ENCODE results near the gene CST7. TPM values are rescaled to one million over a fixed set of nuclear protein-coding genes. Genes with fewer than 3 reads are reported as not detected.

The CST7 gene
- total RNA-seq, 1 donor from 2014 or later = not detected

DNA sequence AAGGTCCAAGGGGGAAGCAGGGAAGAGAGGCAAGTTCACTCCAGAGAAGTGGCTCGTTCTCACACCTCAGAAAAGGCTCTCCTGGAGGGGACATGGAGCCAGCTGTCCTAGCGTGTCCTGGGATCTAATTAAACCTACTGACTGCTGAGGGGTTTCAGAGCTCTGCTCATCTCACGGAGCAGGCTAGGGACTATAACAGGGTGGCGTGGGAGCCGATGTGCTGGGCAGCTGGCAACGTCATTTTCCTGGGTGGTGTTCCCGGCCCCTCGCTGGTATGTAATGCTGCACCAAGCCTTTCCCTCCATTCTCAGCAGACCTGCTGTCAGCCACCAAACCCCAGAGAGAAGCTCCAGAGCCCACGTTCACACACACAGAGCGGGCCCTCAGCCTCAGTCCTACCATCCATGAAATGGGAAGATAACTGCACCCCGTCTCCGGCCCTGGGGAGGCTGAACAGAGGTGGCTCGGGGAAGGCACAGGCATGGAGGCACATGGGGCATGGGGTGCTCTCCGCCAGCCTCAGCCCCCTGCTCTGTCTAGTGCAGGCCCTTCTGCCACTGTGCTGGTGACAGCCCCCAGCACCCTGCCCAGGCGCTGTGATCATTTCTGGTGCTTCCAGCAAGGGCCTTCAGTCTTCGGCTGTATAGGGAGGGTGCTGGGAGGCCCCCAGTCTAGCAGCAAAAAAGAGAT lies 1.9 kb downstream of the CST7 start:
- DNase-seq (ENCODE audit: low read depth in 2 of 2) = no peak

DNA sequence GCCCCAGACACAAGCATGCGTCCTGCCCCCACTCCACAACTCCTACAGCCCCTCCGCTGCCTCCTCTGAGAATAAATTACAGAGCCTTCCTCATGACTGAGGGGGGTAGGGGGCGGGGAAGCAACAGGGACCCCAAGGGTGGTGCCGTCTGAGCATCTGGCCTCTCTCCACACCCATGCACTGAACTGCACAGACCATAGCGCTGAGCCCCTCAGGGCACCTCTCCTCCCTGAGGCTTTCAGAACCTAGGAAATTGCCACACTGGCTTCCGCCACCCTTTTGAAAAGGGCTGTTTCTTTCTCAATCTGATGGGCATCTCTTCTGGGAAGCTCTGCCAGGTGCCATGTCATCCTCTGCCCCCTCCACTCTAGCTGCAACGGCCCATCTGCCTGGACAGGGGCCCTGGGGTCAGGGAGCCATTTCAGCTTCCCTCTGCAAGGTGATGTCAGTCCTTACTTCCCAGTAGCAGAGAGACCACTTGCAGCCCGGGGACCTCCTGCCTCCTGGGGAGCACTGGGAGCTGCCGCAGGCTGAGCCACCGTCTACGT lies 2.5 kb downstream of the CST7 start:
- no peak for DNase-seq (ENCODE audit: low read depth in 2 of 2)

DNA sequence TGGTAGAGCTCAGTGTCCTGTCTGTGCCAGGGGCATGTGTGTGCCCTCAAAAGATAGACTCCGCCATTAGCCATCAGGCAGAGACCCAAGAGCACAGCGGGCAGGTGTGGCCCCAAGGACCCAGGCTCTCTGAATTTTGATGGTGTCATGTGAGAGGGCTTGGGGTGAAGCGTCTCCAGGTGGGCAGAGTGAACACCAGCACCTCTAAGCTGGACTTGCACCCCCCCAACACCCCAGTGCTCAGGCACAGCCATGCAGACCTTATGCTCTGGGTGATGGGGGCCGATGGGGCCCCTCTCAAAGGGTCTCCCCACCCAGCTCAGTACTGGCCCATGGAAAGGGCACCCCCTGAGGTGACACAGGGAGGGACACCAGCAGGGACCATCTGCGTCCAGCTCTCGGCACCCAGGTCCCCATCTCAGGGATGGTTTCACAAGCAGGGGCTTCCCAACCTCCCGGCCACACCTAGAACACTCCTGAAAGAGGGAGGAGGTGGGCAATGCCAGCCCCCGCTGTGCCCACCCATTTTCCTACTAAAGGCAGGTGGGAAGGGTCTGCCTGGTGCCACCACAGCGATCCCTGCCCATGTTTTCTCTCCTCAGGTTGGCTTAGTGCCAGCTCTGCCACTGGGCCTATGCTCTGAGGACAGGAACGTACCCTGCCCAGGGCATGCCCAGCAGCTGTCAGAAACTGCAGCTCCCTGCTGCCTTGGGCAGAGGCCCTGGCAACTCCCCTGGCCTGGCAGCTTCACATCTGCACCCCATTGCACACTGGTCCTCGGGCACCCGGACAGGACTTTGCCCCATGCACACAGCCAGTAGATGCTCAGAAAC lies 3.5 kb downstream of the CST7 start:
- no peak for DNase-seq (ENCODE audit: low read depth in 2 of 2)

DNA sequence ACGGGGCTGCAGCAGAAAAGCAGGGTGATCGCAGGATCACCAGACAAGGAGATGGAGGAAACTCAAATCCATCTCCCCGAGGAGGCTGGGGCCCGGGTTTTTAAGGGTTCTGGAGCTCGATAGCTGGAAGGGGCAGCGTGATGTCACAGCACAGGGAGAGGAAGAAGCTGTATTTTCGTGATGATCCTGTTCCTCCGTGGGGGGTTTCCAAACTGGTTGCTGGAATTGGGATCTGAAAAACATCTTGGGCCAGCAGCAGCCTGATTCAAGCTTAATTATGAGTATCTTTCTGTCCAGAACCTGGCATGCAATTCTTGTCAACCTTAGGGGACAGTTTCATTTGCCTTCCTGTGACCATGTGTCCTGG lies 4.1 kb downstream of the CST7 start:
- no peak for DNase-seq (ENCODE audit: low read depth in 2 of 2)

DNA sequence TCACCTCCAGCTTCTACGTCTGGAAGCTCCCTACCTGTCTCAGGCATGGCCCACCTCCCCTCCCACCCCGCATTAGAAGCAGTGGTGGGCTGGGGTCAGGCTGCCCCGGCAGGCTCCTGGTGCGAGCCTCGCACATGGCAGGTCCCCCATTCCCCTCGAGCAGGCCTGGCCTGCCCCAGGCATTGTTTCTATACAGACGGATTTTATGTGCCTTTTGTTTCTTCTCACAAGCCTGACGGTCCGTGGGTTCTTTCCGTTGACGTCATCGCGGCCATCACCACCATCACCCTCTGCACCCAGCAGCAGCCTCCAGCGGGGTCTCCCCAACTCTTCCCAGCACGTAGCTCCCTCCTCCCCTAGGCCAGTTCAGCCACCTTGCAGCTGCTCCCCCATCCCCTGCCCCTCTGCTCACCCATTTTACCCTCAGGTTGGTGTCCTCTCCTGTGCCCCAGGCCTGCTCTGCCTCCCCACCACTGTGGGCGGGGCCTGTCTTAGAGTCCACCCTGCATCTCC lies 4.6 kb downstream of the CST7 start:
- no peak for DNase-seq (ENCODE audit: low read depth in 2 of 2)

DNA sequence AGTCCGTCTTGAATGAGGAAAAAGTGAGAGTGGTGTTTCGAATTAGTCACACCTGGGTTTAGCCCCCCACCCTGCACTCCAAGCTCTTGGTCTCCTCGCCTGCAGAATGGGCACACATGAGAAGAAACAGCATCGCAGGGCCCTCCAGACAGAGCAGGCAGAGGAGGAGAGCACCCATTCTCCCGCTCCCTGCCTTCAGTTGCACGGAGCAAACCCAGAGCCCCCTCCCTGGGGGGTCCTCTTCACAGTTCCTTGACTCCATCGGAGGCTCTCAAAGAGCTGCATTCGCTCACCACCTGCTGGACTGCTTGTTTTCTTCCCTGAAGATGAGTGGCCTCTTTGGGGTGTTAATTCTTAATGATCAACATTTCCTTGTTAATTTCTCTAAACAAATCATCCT lies 5.1 kb downstream of the CST7 start:
- DNase-seq (ENCODE audit: low read depth in 2 of 2) = no peak

DNA sequence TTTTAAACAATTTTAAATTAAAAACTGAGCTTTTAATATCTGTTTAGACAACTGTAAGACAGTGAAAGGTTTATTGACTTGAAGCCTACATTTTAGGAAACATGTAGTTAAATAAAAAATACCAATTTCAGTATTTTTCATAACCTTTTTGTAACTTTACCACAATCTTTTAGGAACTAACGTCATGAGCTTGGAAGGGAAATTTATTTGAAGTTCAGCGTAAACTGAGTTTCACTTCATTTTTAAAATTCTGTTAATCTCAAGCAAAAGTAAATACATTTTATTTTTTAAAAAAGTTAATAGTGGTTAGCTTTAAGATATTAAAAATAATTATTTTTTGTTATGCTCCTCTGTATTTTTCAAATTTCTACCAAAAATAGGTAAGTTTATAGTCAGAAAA lies 5.5 kb downstream of the CST7 start:
- DNase-seq (ENCODE audit: low read depth in 2 of 2) = no peak

DNA sequence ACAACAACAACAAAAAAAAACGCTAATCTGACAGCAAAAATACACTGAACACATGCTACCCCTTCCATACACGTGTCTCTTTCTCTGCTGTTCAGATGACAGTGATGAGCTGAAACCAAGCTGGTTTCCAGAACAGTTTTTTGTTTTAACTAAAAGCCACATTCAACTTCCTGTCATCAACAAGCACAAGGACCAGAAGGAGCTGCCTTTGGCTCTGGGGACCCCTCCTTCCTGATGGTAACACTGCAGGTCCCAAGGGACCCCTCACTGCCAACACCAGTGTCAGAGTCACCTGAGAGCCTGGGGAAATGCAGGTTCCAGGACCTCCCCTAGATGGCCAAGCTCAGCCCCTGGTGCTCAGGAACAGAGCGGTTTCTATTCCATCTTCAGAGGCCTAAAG lies 6.0 kb downstream of the CST7 start:
- DNase-seq (ENCODE audit: low read depth in 2 of 2) = no peak

DNA sequence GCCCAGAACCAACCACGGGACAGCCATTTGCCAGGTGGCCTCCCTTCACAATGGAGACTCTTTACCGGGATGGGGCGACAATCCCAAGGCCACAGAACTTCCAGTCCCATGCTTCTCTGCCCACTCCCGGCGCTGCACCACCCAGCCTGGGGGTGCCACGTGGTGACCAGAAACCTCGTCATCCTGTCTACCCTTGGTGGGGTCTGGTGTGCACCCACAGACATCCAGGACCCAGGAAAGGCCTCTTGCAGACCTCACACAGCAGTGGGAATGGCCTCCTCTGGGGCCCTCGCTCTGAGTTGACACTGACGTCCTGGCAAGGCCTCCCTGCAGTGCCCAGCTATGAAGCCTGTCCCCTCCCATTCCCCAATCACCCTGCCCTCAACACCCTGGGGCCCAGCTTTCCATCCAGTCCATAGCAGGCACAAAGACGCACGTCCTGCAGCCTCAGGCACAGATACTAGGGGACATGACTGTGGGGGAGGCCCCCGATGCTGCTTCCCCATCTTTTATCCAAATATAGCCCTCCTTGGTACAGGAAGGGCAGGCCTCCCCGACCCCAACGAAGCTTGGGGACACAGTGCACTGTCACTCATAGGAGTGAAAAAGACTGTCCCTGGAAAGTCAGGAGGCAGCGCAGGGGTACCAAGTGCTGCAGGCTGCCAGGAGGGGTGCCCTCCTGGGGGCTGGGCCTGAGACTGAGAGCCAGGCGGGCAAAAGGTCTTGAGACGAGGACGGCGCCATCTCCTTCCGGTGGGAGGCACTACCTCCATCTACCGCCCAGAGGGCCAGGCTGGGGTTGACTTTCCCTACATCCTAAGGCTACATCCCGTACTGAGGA lies 7.2 kb downstream of the CST7 start:
- no peak for DNase-seq (ENCODE audit: low read depth in 2 of 2)

DNA sequence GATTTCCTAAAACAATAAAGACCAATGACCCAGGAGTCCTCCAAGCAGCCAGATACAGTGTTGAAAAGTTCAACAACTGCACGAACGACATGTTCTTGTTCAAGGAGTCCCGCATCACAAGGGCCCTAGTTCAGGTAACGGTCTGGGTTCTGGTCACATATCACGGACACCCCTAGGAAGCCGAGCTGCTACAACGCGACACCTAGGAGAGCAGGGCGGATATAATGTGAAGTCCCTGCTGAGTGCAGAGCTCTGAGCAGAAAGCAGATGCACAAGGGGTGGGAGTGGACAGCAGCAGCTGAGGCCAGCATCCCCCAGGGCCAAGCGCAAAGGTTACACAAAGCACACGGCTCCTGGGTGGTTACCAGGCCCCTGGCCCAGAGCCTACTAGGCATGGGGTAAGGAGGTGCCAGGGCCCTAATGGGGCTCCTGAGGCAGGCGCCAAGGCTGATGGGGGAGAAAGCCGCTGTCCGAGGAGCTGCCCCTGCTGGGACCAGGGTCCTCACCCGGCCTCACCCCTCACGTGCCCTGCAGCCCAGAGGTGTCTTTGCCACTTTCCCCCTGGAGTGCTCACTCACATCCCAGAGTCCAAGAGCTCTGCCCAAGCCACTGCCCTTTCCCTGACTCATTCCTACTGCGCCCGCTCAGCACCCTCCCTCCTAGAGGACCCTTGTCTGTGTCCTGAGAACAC lies 8.4 kb downstream of the CST7 start:
- no peak for DNase-seq (ENCODE audit: low read depth in 2 of 2)

DNA sequence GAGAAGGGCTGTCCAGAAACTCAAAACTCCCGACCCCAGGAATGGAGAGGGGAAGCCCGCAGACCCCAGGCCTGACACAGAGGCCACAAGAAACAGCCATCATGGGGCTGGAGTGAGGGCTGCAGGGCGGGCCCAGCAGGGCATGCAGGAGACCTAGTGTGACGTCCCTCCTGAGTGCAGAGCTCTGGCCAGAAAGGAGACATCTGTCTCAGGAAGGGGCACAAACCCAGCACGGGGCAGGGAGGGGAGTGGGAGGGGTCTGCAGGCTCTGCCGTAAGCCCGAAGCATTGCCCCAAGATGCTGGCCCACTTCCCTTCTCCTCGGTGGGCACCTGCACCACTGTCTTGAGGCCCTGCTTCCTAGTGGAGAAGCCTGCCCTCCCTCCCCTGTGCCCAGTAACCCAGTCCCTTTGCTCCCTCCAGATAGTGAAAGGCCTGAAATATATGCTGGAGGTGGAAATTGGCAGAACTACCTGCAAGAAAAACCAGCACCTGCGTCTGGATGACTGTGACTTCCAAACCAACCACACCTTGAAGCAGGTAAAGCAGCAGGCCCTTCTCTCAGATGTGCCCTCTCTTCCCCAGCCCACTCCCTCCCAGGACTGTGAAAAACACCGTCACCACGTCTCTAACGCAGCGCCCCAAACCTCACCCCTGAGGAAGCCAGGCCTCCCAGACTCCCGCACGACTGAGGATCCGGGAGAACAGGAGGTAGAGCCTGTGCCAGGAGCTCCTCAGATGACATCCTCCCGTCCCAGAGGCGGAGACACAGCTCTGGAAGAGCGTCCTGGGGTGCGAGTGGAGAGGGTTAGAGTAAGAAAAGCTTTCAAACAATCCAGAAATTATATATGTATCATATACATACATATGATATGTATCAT lies 9.7 kb downstream of the CST7 start:
- no peak for DNase-seq (ENCODE audit: low read depth in 2 of 2)

DNA sequence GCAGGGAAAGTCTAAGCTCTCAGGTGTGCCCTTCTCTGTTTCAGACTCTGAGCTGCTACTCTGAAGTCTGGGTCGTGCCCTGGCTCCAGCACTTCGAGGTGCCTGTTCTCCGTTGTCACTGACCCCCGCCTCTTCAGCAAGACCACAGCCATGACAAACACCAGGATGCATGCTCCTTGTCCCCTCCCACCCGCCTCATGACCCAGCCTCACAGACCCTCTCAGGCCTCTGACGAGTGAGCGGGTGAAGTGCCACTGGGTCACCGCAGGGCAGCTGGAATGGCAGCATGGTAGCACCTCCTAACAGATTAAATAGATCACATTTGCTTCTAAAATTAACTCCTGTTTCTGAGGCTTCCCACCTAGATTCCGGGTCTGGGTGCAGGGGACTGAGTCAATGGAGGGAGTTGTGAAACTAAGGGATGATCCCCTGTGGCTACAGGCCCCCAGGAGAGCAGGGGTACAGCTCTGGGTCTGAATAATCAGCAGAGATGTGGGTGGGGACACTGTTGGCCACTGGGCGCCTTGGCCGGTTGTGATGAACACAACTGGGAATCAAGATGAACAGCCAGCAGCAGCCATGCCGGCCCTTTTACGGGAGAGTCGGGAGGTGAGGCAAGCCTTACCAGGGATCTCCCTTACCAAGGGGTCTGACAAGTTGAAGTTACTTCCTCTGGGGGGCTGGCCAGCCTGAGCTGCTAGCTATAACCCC lies 10.7 kb downstream of the CST7 start:
- DNase-seq (ENCODE audit: low read depth in 2 of 2) = no peak

DNA sequence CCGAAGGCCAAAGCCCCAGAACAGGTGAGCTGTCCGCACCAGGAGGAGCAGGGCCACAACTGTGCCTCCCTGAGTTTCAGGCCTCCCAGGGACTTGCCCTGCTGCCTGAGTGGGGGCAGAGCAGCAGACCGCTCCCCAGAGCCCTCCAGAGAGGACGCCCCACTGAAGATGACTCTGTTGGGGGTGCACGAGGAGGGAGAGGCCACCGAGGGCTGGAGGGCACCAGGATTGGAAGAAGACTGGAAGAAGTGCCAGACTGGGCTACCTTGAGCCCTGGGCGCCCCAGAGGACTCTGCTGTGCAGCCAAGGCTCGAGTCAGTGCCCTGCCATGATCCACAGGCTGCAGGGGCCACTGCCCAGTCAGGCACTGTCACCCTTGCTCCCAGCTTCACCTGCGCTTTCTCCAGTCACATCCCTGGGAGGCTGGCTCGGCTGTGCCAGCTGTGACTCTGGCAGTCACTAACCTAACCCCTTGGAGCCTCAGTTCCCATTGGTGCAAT lies 11.3 kb downstream of the CST7 start:
- no peak for DNase-seq (ENCODE audit: low read depth in 2 of 2)

DNA sequence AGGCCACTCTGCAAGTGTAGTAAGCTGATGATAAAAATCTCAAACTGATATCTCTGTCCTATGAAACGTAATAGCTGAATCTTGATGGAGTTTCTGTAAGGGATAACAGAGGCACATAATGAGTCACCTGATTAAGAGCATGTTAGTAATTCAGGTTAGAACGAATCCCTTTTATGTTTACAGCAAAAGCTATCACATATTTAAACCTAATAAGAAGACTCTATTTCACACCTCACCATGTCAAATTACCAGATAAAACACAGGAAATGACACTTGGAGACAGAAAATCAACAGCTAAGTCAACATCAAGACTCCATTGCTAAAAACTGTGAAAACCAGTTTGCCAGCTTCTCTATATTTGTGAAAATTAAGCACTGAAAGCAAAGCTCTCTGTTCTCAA lies 11.8 kb downstream of the CST7 start:
- no peak for DNase-seq (ENCODE audit: low read depth in 2 of 2)

DNA sequence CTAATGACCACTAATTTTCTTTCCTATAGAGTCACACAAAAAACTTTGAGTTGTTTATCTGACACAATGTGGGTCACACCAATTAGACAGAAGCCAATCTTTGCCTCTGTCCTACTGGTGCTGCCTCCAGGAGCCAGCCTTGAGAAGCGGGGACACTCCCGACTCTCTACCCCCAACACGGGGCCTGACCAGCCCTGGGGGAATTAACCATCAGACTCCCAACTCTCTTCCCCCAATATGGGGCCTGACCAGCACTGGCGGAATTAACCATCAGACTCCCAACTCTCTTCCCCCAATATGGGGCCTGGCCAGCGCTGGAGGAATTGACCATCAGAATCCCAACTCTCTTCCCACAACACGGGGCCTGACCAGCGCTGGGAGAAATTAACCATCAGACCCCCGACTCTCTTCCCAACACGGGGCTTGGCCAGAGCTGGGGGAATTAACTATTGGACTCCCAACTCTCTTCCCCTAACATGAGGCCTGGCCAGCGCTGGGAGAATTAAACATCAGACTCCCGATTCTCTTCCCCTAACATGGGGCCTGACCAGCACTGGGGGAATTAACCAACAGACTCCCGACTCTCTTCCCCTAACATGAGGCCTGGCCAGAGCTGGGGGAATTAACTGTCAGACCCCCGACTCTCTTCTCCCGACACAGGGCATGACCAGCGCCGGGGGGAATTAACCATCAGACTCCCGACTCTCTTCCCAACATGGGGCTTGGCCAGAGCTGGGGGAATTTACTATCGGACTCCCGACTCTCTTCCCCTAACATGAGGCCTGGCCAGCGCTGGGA lies 12.5 kb downstream of the CST7 start:
- no peak for DNase-seq (ENCODE audit: low read depth in 2 of 2)

DNA sequence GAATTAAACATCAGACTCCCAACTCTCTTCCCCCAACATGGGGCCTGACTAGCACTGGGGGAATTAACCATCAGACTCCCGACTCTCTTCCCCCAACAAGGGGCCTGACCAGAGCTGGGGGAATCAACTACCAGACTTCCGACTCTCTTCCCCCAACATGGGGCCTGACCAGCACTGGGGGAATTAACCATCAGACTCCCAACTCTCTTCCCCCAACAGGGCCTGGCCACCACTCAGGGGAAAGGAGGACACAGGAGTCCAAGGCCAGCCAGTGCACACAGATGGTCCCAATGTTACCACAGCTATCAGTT lies 13.1 kb downstream of the CST7 start:
- DNase-seq (ENCODE audit: low read depth in 2 of 2) = no peak

DNA sequence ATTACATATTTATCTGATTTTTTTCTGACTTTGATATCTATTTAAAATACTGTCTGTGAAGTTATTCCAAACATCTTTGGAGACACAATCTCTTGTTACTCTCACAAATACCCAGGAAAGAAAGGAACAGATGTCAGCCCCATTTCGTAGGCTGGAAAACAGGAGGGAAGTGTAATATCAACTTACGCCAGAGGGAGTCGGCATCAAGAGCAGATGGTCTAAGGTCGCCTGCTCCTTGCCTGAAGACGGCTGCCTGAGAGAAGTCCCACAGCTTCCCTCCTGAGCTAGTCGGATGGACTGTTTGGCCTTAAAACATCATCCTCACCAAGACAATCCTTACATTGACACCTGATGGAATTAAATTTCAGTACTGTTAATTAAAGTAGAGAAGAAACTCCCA lies 13.4 kb downstream of the CST7 start:
- no peak for DNase-seq (ENCODE audit: low read depth in 2 of 2)

DNA sequence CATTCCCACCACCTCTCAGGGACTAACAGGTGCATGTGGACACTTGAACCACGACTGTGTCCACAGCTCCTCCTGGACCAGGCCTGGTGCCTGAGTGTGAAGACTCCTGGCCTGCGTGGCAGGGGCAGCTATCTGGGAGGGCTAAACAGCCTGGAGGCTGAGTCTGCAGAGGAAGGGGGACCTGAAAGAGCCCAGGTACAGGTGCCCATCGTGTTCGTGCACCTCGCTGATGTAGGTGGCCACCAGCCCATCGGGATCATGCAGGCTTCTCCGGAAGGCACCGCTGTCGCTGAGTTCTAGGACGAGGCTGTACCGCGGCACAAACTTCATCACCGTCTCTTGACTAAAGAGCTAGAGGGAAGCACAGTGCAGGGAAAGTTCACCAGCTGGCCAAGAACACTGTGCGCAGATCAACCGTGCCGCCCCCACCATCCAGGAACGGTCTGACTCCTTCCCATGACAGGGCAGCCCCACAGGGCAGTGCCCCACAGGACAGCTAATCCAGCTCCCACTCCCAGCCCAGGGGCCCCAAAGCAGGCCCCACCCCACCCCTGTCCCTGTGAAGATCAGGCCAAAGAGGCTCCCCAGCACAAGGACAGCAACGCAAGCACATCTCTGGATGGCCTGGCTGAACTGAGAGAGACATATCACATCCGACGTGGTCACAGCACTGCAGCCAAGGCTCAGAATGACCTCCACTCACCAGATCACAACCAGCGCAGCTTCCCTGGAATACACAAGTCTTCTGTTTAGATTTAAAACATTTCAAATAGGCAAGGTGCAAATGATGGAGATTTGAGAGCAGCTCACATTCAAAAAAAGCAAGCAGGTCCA lies 14.8 kb downstream of the CST7 start:
- DNase-seq (ENCODE audit: low read depth in 2 of 2) = no peak
